ENCODE results near the gene KIF15.

DNA sequence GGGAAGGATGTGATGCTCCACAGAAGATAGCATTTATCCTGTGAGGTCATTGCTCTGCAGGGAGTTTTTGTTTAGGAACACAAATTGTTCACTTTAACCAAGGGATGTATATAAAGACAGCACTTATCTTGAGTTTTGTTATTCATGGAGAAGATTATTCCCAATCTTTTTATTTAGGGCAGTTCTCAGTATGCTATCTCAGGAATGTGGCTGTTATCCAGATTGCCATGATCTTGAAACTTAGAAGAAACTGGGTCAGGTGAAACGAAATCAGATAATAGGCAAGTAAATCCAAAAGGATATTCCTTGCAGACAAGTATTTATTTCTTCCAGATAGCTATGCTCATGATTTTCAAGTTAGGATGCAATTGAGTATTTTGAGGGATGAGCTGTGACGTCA lies 80.8 kb downstream of the KIF15 start:
- TF ChIP-seq, protein P1, sequence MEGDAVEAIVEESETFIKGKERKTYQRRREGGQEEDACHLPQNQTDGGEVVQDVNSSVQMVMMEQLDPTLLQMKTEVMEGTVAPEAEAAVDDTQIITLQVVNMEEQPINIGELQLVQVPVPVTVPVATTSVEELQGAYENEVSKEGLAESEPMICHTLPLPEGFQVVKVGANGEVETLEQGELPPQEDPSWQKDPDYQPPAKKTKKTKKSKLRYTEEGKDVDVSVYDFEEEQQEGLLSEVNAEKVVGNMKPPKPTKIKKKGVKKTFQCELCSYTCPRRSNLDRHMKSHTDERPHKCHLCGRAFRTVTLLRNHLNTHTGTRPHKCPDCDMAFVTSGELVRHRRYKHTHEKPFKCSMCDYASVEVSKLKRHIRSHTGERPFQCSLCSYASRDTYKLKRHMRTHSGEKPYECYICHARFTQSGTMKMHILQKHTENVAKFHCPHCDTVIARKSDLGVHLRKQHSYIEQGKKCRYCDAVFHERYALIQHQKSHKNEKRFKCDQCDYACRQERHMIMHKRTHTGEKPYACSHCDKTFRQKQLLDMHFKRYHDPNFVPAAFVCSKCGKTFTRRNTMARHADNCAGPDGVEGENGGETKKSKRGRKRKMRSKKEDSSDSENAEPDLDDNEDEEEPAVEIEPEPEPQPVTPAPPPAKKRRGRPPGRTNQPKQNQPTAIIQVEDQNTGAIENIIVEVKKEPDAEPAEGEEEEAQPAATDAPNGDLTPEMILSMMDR (IDR thresholded peaks at IDR 0.05): no peak
- TF ChIP-seq EP300 (IDR thresholded peaks at IDR 0.05) (no peak), POLR2A (IDR thresholded peaks at IDR 0.05) (no peak)
